HEK293T (cell line): Measurements from ENCODE around the gene MYL12B.

ENCODE experiments used
- CTBP1 ChIP-seq: fragments of 450-650 bp; IDR thresholded peaks from 2 replicates; pipeline ENCODE4 v1.6.1; 2016; ENCODE audit warnings: borderline replicate concordance
- FOXA1 ChIP-seq: fragments of 450-650 bp; IDR thresholded peaks from 2 replicates; pipeline ENCODE4 v1.6.1; 2016; ENCODE audit warnings: mild to moderate bottlenecking
- FOXK2 ChIP-seq: fragments of 450-650 bp; IDR thresholded peaks from 2 replicates; pipeline ENCODE4 v1.6.1; 2016; ENCODE audit warnings: mild to moderate bottlenecking
- FOXM1 ChIP-seq: fragments of 450-650 bp; IDR thresholded peaks from 2 replicates; pipeline ENCODE4 v1.6.1; 2017; ENCODE audit warnings: mild to moderate bottlenecking, borderline replicate concordance
- NFRKB ChIP-seq: fragments of 450-650 bp; IDR thresholded peaks from 2 replicates; pipeline ENCODE4 v1.6.1; 2016; ENCODE audit warnings: mild to moderate bottlenecking, moderate library complexity
- SP1 ChIP-seq: fragments of 450-650 bp; IDR thresholded peaks from 2 replicates; pipeline ENCODE4 v1.6.1; 2017

- TF ChIP-seq FOXK2 (no peak), NFRKB (no peak), CTBP1 (no peak), FOXA1 (no peak), FOXM1 (no peak), SP1 (no peak)
Observed at GRCh38 chr18:3236470-3236869, 25.5 kb upstream of the MYL12B start.
